ENCODE results near the gene RHOXF2B.
"Not testable (repeated sequence)": the region's sequence is repeated elsewhere in the genome, so short reads cannot be mapped to it uniquely, and the experiment has no call there.

GRCh38 chrX:120066169-120066568 is 11.3 kb downstream of the RHOXF2B start:
- not testable (repeated sequence) for TF ChIP-seq ZFP30 (CRISPR knock-in tag; IDR thresholded peaks at IDR 0.05); TCF4 (CRISPR knock-in tag; IDR thresholded peaks at IDR 0.05; ENCODE audit: borderline replicate concordance); ZNF565 (CRISPR knock-in tag; conservative IDR thresholded peaks at IDR 0.05; ENCODE audit: low read depth); ZFP3 (CRISPR knock-in tag; IDR thresholded peaks at IDR 0.05); ZNF70 (CRISPR knock-in tag; IDR thresholded peaks at IDR 0.05); ESRRG (CRISPR knock-in tag; IDR thresholded peaks at IDR 0.05); PPARA (CRISPR knock-in tag; IDR thresholded peaks at IDR 0.05; ENCODE audit: borderline replicate concordance)
- TF ChIP-seq, protein P1, sequence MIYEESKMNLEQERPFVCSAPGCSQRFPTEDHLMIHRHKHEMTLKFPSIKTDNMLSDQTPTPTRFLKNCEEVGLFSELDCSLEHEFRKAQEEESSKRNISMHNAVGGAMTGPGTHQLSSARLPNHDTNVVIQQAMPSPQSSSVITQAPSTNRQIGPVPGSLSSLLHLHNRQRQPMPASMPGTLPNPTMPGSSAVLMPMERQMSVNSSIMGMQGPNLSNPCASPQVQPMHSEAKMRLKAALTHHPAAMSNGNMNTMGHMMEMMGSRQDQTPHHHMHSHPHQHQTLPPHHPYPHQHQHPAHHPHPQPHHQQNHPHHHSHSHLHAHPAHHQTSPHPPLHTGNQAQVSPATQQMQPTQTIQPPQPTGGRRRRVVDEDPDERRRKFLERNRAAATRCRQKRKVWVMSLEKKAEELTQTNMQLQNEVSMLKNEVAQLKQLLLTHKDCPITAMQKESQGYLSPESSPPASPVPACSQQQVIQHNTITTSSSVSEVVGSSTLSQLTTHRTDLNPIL (CRISPR knock-in tag; IDR thresholded peaks at IDR 0.05; ENCODE audit: low read depth) = not testable (repeated sequence)
- TF ChIP-seq, protein P2, sequence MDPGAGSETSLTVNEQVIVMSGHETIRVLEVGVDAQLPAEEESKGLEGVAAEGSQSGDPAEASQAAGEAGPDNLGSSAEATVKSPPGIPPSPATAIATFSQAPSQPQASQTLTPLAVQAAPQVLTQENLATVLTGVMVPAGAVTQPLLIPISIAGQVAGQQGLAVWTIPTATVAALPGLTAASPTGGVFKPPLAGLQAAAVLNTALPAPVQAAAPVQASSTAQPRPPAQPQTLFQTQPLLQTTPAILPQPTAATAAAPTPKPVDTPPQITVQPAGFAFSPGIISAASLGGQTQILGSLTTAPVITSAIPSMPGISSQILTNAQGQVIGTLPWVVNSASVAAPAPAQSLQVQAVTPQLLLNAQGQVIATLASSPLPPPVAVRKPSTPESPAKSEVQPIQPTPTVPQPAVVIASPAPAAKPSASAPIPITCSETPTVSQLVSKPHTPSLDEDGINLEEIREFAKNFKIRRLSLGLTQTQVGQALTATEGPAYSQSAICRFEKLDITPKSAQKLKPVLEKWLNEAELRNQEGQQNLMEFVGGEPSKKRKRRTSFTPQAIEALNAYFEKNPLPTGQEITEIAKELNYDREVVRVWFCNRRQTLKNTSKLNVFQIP (CRISPR knock-in tag; IDR thresholded peaks at IDR 0.05; ENCODE audit: borderline replicate concordance, low read depth) = not testable (repeated sequence)

Data from SK-N-SH treated with all-trans-retinoic acid at 6 μM for 48 hours (cell line).